ENCODE data around the gene GATAD2B.

DNA sequence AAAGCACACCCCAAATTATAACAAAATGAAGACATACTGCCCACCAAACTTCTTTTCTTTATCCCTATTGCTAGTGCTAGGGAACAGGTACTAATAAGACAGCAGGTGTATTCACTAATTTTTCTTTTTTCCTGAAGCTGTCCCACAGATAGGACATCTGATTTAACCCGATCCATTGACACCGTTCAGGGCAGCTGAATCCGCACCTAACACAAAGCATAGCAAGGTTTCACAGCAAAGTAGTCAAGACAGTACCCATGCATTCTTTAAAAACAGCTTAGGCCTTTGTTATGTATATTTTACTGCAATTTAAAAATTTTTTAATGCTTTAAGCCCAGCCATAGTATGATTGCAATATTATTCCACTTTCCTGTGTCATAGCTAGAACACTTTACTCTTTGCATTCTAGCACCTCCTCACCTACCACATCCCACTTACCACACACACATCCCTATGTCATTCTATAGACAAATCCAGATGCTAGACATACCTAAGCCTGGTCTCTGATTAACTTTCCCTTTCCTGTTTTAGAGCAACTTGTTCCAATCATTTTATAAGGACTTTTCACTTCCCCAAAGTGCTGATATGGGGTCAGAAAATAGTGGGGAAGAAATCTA lies 40.4 kb downstream of the GATAD2B start:
- TF ChIP-seq, protein P1, sequence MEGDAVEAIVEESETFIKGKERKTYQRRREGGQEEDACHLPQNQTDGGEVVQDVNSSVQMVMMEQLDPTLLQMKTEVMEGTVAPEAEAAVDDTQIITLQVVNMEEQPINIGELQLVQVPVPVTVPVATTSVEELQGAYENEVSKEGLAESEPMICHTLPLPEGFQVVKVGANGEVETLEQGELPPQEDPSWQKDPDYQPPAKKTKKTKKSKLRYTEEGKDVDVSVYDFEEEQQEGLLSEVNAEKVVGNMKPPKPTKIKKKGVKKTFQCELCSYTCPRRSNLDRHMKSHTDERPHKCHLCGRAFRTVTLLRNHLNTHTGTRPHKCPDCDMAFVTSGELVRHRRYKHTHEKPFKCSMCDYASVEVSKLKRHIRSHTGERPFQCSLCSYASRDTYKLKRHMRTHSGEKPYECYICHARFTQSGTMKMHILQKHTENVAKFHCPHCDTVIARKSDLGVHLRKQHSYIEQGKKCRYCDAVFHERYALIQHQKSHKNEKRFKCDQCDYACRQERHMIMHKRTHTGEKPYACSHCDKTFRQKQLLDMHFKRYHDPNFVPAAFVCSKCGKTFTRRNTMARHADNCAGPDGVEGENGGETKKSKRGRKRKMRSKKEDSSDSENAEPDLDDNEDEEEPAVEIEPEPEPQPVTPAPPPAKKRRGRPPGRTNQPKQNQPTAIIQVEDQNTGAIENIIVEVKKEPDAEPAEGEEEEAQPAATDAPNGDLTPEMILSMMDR (IDR thresholded peaks at IDR 0.05; ENCODE audit: poor library complexity, severe bottlenecking), result no peak
- no peak for TF ChIP-seq EZH2 (IDR thresholded peaks at IDR 0.05; ENCODE audit: borderline replicate concordance, insufficient read depth, low read length, poor library complexity, severe bottlenecking)
